HCT116 (cell line): ENCODE data around the gene CELF4. TPM values are rescaled to one million over a fixed set of nuclear protein-coding genes. Genes with fewer than 3 reads are reported as not detected.

Experiments used
- ATAC-seq: fragments of 200-7000 bp; cut with Tn5 transposase; 2 replicates; pipeline ENCODE4 v1.9.1; 2020; ENCODE audit warnings: mild to moderate bottlenecking, moderate library complexity
- BruUV-seq: library from RNA; stranded (reverse); fragments of 400-500 nt; replicated peaks from 2 replicates; lab custom pipeline; 2021; lab: Mats Ljungman, UMichigan
- CTCF ChIA-PET: fragments of 300-600 bp; sonication (Branson Sonifier 250); formaldehyde crosslinking; loops from one replicate; lab custom pipeline; 2021; ENCODE audit warnings: antibody characterized with exemption; lab: Charles Lee
- POLR2A ChIA-PET: fragments of 300-600, 350-600 bp; sonication (Branson Sonifier 250); formaldehyde crosslinking; loops from one replicate; lab custom pipeline; 2021; ENCODE audit warnings: antibody characterized with exemption; lab: Charles Lee
- RAD21 ChIA-PET, 2 experiments: fragments of 300-600 bp; sonication (Branson Sonifier 250); formaldehyde crosslinking; loops; one replicate each; lab custom pipeline; 2023; ENCODE audit warnings: low total read pairs in 2 of 2; ENCODE audit not compliant: uncharacterized antibody in 2 of 2, unreplicated experiment in 2 of 2, low non-redundant PET in 1 of 2; lab: Charles Lee
- DNase-seq: peaks from one replicate; pipeline ENCODE4 v3.0.0-alpha.2; 2010; ENCODE audit warnings: low read depth, low spot score
- H2AFZ ChIP-seq: fragments of 200-600 bp; shearing (Covaris generic), sonication (generic); 2 replicates; pipeline ENCODE4 v1.6.1; 2017; ENCODE audit warnings: low read depth, mixed run types, mixed read lengths, antibody characterized with exemption, low read length; ENCODE audit not compliant: poor library complexity, severe bottlenecking
- H3K27ac ChIP-seq: 2 replicates; pipeline ENCODE4 v1.5.1; 2012; ENCODE audit warnings: low read depth, low read length
- H3K27me3 ChIP-seq: fragments of 200-600 bp; sonication (generic); 2 replicates; pipeline ENCODE4 v1.6.1; 2016; ENCODE audit warnings: mixed run types, low read length, mixed read lengths; ENCODE audit not compliant: insufficient read depth
- H3K36me3 ChIP-seq, 2 experiments: fragments of 200-500 bp in 1 of 2; fragments of 200-600 bp in 1 of 2; sonication (Bioruptor generic) in 1 of 2; sonication (generic) in 1 of 2; 2 replicates each; pipeline versions ENCODE4 v1.5.1 to v1.6.1; 2014 to 2016; ENCODE audit warnings: low read length in 2 of 2, inconsistent platforms in 1 of 2, mixed read lengths in 1 of 2, mixed run types in 1 of 2; ENCODE audit not compliant: insufficient read depth in 2 of 2, control insufficient read depth in 1 of 2
- H3K4me1 ChIP-seq, 2 experiments: fragments of 200-600 bp in 1 of 2; sonication (generic) in 1 of 2; 2 replicates each; pipeline versions ENCODE4 v1.5.1 to v1.6.1; 2012 to 2017; ENCODE audit warnings: low read length in 2 of 2, inconsistent platforms in 1 of 2, mild to moderate bottlenecking in 1 of 2, mixed read lengths in 1 of 2, mixed run types in 1 of 2, moderate library complexity in 1 of 2; ENCODE audit not compliant: insufficient read depth in 2 of 2, control insufficient read depth in 1 of 2
- H3K4me2 ChIP-seq: fragments of 200-600 bp; sonication (generic); 2 replicates; pipeline ENCODE4 v1.6.1; 2017; ENCODE audit warnings: mixed run types, low read length, mixed read lengths
- H3K4me3 ChIP-seq, 2 experiments: fragments of 200-600 bp in 1 of 2; sonication (generic) in 1 of 2; replicated peaks in 1 of 2; 2 replicates each; pipeline ENCODE4 v1.5.1; 2011 to 2016; ENCODE audit warnings: low read length in 2 of 2, control low read depth in 1 of 2, low read depth in 1 of 2, mild to moderate bottlenecking in 1 of 2, mixed read lengths in 1 of 2, mixed run types in 1 of 2
- H3K79me2 ChIP-seq: fragments of 200-600 bp; sonication (generic); 2 replicates; pipeline ENCODE4 v1.6.1; 2017; ENCODE audit warnings: mild to moderate bottlenecking, mixed run types, low read length, moderate library complexity, mixed read lengths; ENCODE audit not compliant: insufficient read depth
- H3K9ac ChIP-seq: fragments of 200-600 bp; sonication (generic); 2 replicates; pipeline ENCODE4 v1.6.1; 2016; ENCODE audit warnings: low read length, mixed read lengths
- H3K9me2 ChIP-seq: fragments of 200-600 bp; sonication (generic), shearing (Covaris generic); 2 replicates; pipeline ENCODE4 v1.6.1; 2017; ENCODE audit warnings: mixed run types, mild to moderate bottlenecking, moderate library complexity; ENCODE audit not compliant: insufficient read depth
- H3K9me3 ChIP-seq, 2 experiments: fragments of 200-500 bp in 1 of 2; fragments of 200-600 bp in 1 of 2; sonication (Bioruptor generic) in 1 of 2; sonication (generic) in 1 of 2; 2 replicates each; pipeline ENCODE4 v1.6.1; 2014 to 2017; ENCODE audit warnings: low read length in 2 of 2, mixed read lengths in 2 of 2, inconsistent platforms in 1 of 2, low read depth in 1 of 2, mild to moderate bottlenecking in 1 of 2, mixed run types in 1 of 2, moderate library complexity in 1 of 2; ENCODE audit not compliant: control insufficient read depth in 1 of 2, insufficient read depth in 1 of 2
- H4K20me1 ChIP-seq: fragments of 200-600 bp; sonication (generic), shearing (Covaris generic); 2 replicates; pipeline ENCODE4 v1.6.1; 2017; ENCODE audit warnings: mixed run types, mild to moderate bottlenecking, moderate library complexity; ENCODE audit not compliant: insufficient read depth
- CBX3 ChIP-seq: IDR thresholded peaks from 2 replicates; pipeline ENCODE4 v1.6.1; 2012; ENCODE audit warnings: low read depth
- CEBPB ChIP-seq: IDR thresholded peaks from 2 replicates; pipeline ENCODE4 v1.6.1; 2012; ENCODE audit warnings: low read depth
- ELF1 ChIP-seq: IDR thresholded peaks from 2 replicates; pipeline ENCODE4 v1.6.1; 2012; ENCODE audit warnings: low read depth, borderline replicate concordance
- EZH2 ChIP-seq: fragments of 200-600 bp; sonication (generic); IDR thresholded peaks from 2 replicates; pipeline ENCODE4 v1.6.1; 2017; ENCODE audit warnings: antibody characterized with exemption, mixed run types
- EZH2phosphoT487 ChIP-seq: fragments of 200-600 bp; IDR thresholded peaks from 2 replicates; pipeline ENCODE4 v1.6.1; 2018; ENCODE audit warnings: antibody characterized with exemption, borderline replicate concordance
- FOSL1 ChIP-seq: IDR thresholded peaks from 2 replicates; pipeline ENCODE4 v1.6.1; 2012; ENCODE audit warnings: low read depth
- JUND ChIP-seq: IDR thresholded peaks from 2 replicates; pipeline ENCODE4 v1.6.1; 2012
- POLR2A ChIP-seq: IDR thresholded peaks from 2 replicates; pipeline ENCODE4 v1.7.0; 2011; ENCODE audit warnings: borderline replicate concordance; ENCODE audit not compliant: insufficient read depth, insufficient read length; ENCODE audit errors: extremely low read depth
- POLR2AphosphoS5 ChIP-seq: IDR thresholded peaks from 2 replicates; pipeline ENCODE4 v1.6.1; 2011; ENCODE audit warnings: mild to moderate bottlenecking, low read depth, low read length, moderate library complexity
- RAD21 ChIP-seq: IDR thresholded peaks from 2 replicates; pipeline ENCODE4 v1.6.1; 2012; ENCODE audit warnings: low read depth, mild to moderate bottlenecking
- SIN3A ChIP-seq: IDR thresholded peaks from 2 replicates; pipeline ENCODE4 v1.6.1; 2012; ENCODE audit warnings: low read depth
- SP1 ChIP-seq: IDR thresholded peaks from 2 replicates; pipeline ENCODE4 v1.6.1; 2012; ENCODE audit warnings: low read depth
- SRF ChIP-seq: IDR thresholded peaks from 2 replicates; pipeline ENCODE4 v1.6.1; 2012; ENCODE audit warnings: low read depth
- YY1 ChIP-seq: IDR thresholded peaks from 2 replicates; pipeline ENCODE4 v1.6.1; 2011; ENCODE audit warnings: low read length, low read depth, moderate library complexity, mild to moderate bottlenecking; ENCODE audit not compliant: insufficient replicate concordance; ENCODE audit errors: extremely low read depth
- ZFX ChIP-seq: fragments of 450-650 bp; IDR thresholded peaks from 2 replicates; pipeline ENCODE4 v1.6.1; 2017
- ZNF274 ChIP-seq: fragments of 200-500 bp; sonication (Bioruptor generic); IDR thresholded peaks from 2 replicates; pipeline ENCODE4 v1.6.1; 2014; ENCODE audit warnings: mild to moderate bottlenecking, low read depth, low read length, inconsistent platforms
- intact Hi-C: fragments of 100-400 bp; cut with micrococcal nuclease; formaldehyde crosslinking; loops from 2 replicates; pipeline ENCODE4 v1.10.0; 2022
- total RNA-seq: library from RNA; stranded (reverse); gene quantifications from one replicate; pipeline ENCODE4 v1.2.1, GENCODE V29; 2021; ENCODE audit not compliant: unreplicated experiment
- TF ChIP-seq, protein P1 (sequence below): IDR thresholded peaks from 2 replicates; pipeline ENCODE4 v1.6.1; 2012; ENCODE audit warnings: low read depth
- TF ChIP-seq, protein P2 (sequence below): IDR thresholded peaks from 2 replicates; pipeline ENCODE4 v1.6.1; 2011; ENCODE audit warnings: mild to moderate bottlenecking, low read length, moderate library complexity; ENCODE audit not compliant: insufficient replicate concordance; ENCODE audit errors: extremely low read depth

Gene CELF4
- total RNA-seq, 1 experiment from 2014 or later = not detected

DNA sequence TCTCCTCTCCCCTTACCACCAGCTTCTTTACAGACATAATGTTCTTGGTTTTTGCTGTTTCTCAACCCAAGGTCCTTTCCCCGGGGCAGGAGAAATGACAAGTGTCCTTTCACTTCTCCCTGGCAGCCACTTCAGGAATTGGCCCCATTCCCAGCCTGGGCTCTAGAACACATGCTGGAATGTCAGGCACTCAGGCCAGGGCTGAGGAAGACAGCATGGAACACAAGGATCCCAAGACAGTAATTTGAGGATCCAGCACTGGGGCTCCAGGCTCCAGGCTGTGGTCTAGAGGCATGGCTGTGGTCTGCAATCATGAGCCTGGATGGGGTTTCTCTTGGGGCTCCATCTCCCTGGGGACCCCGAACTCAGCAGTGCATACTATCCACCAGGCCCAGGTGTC is 201.4 kb downstream of the CELF4 start:
- ATAC-seq (no peak), DNase-seq (no peak)
- TF ChIP-seq SRF (no peak), RAD21 (no peak), EZH2phosphoT487 (no peak), SIN3A (no peak), ZFX (no peak), YY1 (no peak), ZNF274 (no peak), POLR2A (no peak), JUND (no peak), CBX3 (no peak), SP1 (no peak), CEBPB (no peak), POLR2AphosphoS5 (no peak), EZH2 (no peak), FOSL1 (no peak), ELF1 (no peak)
- TF ChIP-seq, protein P1, sequence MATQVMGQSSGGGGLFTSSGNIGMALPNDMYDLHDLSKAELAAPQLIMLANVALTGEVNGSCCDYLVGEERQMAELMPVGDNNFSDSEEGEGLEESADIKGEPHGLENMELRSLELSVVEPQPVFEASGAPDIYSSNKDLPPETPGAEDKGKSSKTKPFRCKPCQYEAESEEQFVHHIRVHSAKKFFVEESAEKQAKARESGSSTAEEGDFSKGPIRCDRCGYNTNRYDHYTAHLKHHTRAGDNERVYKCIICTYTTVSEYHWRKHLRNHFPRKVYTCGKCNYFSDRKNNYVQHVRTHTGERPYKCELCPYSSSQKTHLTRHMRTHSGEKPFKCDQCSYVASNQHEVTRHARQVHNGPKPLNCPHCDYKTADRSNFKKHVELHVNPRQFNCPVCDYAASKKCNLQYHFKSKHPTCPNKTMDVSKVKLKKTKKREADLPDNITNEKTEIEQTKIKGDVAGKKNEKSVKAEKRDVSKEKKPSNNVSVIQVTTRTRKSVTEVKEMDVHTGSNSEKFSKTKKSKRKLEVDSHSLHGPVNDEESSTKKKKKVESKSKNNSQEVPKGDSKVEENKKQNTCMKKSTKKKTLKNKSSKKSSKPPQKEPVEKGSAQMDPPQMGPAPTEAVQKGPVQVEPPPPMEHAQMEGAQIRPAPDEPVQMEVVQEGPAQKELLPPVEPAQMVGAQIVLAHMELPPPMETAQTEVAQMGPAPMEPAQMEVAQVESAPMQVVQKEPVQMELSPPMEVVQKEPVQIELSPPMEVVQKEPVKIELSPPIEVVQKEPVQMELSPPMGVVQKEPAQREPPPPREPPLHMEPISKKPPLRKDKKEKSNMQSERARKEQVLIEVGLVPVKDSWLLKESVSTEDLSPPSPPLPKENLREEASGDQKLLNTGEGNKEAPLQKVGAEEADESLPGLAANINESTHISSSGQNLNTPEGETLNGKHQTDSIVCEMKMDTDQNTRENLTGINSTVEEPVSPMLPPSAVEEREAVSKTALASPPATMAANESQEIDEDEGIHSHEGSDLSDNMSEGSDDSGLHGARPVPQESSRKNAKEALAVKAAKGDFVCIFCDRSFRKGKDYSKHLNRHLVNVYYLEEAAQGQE = no peak
- TF ChIP-seq, protein P2, sequence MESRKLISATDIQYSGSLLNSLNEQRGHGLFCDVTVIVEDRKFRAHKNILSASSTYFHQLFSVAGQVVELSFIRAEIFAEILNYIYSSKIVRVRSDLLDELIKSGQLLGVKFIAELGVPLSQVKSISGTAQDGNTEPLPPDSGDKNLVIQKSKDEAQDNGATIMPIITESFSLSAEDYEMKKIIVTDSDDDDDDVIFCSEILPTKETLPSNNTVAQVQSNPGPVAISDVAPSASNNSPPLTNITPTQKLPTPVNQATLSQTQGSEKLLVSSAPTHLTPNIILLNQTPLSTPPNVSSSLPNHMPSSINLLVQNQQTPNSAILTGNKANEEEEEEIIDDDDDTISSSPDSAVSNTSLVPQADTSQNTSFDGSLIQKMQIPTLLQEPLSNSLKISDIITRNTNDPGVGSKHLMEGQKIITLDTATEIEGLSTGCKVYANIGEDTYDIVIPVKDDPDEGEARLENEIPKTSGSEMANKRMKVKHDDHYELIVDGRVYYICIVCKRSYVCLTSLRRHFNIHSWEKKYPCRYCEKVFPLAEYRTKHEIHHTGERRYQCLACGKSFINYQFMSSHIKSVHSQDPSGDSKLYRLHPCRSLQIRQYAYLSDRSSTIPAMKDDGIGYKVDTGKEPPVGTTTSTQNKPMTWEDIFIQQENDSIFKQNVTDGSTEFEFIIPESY = no peak
- Histone ChIP-seq H3K4me3 (no peak overlapping the region), H3K79me2 (no peaks in the 10 kb centered on the region), H4K20me1 (no peaks in the 10 kb centered on the region), H3K9ac (no peak overlapping the region), H3K4me1 (no peaks in the 10 kb centered on the region), H3K36me3 (no peaks in the 10 kb centered on the region), H2AFZ (no peak overlapping the region), H3K9me3 (no peaks in the 10 kb centered on the region), H3K4me2 (no peak overlapping the region), H3K9me2 (no peaks in the 10 kb centered on the region), H3K27ac (no peak overlapping the region), H3K27me3 (peaks cover 42% of the 10 kb centered on the region)
- CTCF ChIA-PET = no interaction called here
- POLR2A ChIA-PET = no interaction called here
- intact Hi-C loops = no loop called here
- RAD21 ChIA-PET = no interaction called here
- BruUV-seq = no TSS peak
